Anterior cingulate cortex (tissue), 58 donors: ENCODE results near the gene LMO4.

ENCODE experiments used
- DNase-seq, 58 donors: peaks; one replicate each; lab custom pipeline; 2025; lab: John Stamatoyannopoulos, UW

The LMO4 gene

GRCh38 chr1:87327376-87328271 is 1.1 kb upstream of the LMO4 start:
- peak in 1 of 58 donors; percentile 26 for DNase-seq

DNA sequence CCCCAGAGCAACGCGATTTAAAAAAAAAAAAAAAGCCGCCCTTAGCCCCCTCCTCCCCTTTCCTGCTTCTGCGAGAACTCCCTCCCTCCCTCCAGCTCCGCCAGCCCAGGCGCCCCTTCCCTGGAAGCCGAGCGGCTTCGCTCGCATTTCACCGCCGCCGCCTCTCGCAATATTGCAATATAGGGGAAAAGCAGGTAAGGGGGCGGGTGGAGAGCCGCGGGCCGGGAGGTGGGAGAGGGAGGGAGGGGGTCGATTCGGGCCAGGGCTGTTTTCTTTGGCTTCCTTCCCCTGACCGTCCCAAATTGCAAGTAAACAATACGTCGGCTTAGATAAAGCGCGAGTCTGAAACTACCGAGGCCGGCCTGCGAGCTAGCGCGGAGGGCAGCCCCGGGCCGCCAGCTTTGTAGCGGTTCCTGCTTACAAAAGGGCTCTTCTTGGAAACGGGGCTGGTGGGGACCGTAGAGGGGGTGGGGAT is 408 bp downstream of the LMO4 start:
- peak in 31 of 58 donors; percentile 18 to 72 (median 39) for DNase-seq

- peak in 2 of 58 donors; percentile 31 to 33 for DNase-seq
Measured at GRCh38 chr1:87329526-87330056, 911 bp downstream of the LMO4 start.

DNA sequence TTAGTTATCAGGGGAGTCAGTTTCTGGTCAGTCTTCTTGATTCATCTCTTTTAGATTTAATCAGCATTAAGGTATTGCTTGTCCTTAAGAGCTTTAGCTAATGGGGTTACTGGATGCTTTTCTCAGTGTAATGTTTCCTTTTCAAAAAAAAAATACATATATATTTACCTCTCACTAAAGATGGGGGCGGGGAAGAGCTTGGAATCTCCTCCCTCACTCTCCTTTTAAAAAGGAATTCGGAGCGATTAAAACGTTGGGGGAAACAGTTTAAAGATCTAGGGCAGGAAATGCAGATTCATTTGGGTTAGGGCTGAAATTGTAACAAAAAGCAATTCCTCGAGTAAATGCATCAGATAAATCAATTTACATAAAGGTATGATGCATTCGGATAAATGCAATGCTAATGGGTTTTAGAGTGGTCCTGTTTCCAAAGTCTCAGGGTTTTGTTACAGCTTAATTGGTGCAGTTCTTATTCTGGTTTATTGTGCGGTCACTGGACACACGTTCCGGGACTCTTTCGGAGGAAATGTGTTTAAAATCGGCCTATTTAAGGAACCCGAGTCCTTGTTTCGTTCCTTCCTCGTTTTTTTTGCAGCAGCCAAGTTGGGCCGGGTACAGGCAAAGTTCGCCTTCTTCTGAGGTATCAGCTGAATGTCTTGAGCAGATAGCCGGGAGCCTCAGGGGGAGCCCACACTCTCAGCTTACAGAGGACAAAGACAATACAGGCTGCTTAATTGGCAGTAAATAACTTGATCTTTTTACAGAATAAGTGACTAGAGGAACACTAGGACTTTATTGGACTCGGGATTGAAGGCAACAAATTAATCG is 1.6 kb downstream of the LMO4 start:
- peak in 24 of 58 donors; percentile 2 to 49 (median 18) for DNase-seq

GRCh38 chr1:87330885-87331364 is 2.2 kb downstream of the LMO4 start:
- peak in 1 of 58 donors; percentile 7 for DNase-seq

- DNase-seq = peak in 50 of 58 donors; percentile 17 to 84 (median 60)
Measured at GRCh38 chr1:87331365-87332241, 2.9 kb downstream of the LMO4 start.

DNA sequence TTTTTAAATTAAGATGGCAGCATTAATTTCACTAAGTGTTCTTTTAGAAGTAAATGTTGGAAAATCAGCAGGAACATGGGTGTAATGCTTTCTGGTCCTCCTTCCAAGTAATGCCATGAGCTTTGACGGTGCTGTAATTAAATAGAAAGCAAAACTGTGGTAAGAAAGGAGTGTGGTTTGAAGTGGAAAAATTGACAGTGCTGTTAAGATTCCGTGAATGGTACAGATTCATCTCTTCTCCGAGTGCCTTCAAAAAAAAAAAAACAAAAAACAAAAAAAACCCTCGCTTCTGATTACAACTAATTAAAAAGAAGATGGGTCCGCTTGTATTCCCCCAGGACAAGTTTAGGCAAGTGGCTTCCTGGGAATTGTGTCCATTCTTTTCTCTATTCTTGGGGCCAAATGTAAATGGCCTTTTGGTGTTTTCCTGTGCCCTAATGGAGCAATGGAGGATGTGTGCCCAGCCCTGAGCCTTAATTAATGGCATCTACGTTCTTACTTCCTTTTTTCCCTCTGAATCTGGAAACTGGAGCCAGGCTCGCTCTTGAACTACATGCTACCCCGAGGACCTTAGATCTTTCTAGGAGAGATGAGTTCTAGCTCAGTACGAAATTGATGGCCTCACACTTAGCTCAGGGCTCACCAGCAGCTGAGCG is 5.1 kb downstream of the LMO4 start:
- DNase-seq = no peak

DNA sequence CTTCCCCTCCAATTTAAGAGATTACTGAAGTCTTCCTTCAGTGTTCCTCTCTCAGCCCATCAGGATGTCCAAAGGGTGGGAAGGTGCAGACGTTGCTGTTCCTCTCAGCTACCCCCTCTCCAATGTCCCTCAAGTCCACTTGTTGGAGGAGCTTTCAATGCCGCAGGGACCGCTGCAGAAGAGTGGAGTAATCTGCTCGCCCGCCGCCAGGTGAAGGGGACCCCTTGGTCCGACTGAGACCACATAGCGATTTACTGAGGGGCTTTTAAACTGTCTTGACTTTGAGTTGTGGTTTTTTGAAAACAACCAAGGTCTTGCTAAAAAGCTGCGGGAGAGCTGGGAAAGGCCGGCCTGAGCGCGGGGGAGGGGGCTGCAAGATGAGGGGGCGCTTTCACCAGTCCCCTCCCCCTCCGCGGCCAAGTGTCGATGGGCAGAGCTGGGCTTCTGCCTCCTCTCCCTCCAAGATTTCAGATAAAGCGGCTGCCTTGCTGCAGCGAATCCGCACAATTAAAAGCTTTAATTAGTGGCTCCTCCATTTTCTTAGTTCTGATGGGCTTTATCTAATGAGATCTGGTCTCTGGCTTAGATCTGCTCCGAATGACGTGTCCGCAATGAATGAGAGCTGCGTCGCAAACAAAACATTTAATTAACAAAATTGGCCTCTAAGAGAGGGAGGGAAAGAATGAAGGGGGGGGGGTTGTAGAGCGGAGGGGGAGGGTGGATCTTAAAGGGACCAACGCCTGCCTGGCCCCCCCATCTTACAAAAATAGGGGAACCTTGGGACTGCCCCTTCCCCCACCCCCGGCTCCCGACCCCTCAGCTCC is 5.9 kb downstream of the LMO4 start:
- DNase-seq = peak in 13 of 58 donors; percentile 7 to 60 (median 30)

DNA sequence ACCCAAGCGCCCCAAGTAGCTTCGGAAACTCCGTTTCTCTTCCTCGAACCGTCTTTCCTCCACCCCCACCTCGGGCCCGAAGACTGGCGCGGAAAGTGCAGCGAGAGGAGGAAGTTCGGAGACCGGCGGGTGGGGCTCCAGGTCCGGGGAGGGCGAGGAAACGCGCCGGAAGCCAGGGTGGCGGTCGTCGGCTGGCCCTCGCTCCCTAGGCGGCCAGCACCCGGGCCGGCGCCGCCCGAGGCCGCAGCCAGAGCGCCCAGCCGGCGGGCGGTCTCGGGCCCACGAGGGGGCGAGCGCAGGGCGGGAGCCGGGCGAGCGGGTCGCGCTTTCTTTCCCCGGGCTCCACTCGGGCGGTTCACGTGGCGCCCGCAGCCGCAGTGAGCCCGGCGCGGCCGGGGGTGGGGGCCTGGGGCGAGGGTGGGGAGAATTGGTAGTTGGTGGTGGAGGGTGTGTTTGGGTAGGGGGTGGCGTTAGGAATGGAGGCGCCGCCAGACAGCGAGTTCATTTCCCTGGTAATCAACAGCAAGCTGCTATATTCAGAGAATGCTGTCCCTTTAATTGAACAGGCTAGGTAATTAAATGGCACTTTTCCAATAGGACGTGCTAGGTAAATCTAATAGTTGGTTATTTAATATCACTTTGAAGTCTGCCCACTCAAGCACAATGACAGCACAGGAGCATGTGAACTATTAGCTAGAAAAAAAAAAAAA is 6.7 kb downstream of the LMO4 start:
- peak in 42 of 58 donors; percentile 9 to 76 (median 50) for DNase-seq

GRCh38 chr1:87336623-87337067 is 8.0 kb downstream of the LMO4 start:
- no peak for DNase-seq

DNA sequence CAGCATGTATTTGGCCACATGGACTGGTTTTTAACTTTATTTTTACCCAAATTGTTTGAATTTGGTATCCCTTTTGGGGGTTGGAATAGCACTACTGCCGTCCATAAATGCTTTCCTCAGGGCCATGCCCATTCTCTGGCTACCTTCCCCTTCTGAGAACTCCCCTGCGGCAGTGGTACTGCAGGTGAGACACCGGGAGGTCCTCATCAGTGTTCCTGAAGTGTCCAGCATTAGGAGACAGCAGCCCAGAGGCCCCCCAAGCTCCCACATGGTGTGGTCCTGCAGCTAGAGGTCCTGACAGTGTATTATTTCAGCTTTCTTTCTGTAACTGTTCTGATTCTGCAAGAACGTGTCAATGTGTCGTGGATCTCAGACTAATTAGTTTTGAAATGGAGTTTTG is 8.9 kb downstream of the LMO4 start:
- DNase-seq = no peak

- DNase-seq = no peak
Measured at GRCh38 chr1:87338566-87338965, 9.9 kb downstream of the LMO4 start.

- DNase-seq = no peak
Measured at GRCh38 chr1:87344231-87344630, 15.6 kb downstream of the LMO4 start.

DNA sequence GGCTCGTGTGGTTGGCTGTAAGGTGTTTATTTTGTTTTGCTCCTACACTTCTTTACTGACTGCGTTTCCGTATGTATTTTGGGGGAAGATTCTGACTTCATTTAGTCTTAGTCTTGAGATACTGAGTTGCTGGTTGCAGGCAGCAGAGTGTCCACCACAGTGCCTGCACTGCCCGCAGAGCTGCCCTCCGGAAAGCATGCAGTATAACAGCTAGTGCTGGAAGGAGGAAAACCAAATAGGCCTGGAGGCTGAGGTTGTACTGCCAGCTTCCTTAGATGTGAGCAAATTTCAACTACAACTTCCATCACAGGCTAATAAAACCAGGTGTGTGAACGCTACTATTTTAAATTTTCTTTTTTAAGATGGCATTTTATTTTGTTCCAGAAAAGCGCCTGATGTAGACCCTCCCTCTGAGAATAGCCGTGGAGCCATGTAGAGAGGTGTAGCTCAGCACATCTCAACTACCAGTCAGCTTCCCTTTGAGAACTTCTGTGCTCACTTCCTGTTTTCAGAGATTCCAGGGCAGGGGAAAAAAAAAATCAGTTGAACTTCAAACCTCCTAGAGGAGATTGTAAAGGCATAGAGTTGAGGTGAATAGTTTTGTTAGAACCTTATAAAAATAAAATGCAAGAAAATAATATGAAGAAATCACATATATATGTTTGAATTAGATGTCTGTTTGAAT is 17.6 kb downstream of the LMO4 start:
- no peak for DNase-seq

GRCh38 chr1:87348341-87349019 is 19.8 kb downstream of the LMO4 start:
- DNase-seq = no peak

- no peak for DNase-seq
Measured at GRCh38 chr1:87349036-87349435, 20.4 kb downstream of the LMO4 start.
